DND-41 (cell line): ENCODE data around the gene RAB6B.
"Not testable (repeated sequence)": the region's sequence is repeated elsewhere in the genome, so short reads cannot be mapped to it uniquely, and the experiment has no call there.

Experiments
- ATAC-seq: fragments of 200-7000 bp; cut with Tn5 transposase; 3 replicates; pipeline ENCODE4 v1.9.1; 2021; ENCODE audit warnings: low read depth; ENCODE audit not compliant: insufficient read depth
- DNase-seq: peaks from one replicate; pipeline ENCODE4 v3.0.0-alpha.2; 2020
- H2AFZ ChIP-seq: 2 replicates; pipeline ENCODE4 v1.6.0; 2012; ENCODE audit warnings: low read depth, low read length
- H3K27ac ChIP-seq: 2 replicates; pipeline ENCODE4 v1.5.1; 2012; ENCODE audit warnings: low read length, inconsistent platforms
- H3K27me3 ChIP-seq: fragments of 200-600 bp; sonication (generic); 2 replicates; pipeline ENCODE4 v1.6.0; 2012; ENCODE audit warnings: low read length, mild to moderate bottlenecking, inconsistent platforms; ENCODE audit not compliant: insufficient read depth, poor library complexity
- H3K36me3 ChIP-seq: 2 replicates; pipeline ENCODE4 v1.5.1; 2012; ENCODE audit warnings: low read length, inconsistent platforms; ENCODE audit not compliant: insufficient read depth
- H3K4me1 ChIP-seq: 2 replicates; pipeline ENCODE4 v1.5.1; 2012; ENCODE audit warnings: mild to moderate bottlenecking, low read length; ENCODE audit not compliant: insufficient read depth
- H3K4me2 ChIP-seq: 2 replicates; pipeline ENCODE4 v1.6.0; 2012; ENCODE audit warnings: mild to moderate bottlenecking, moderate library complexity, low read length, inconsistent platforms; ENCODE audit not compliant: insufficient read depth
- H3K4me3 ChIP-seq, 2 experiments: fragments of 200-600 bp in 1 of 2; shearing (Covaris generic) in 1 of 2; 2 replicates each; pipeline ENCODE4 v1.5.1; 2012 to 2016; ENCODE audit warnings: inconsistent platforms in 2 of 2, low read length in 2 of 2, mild to moderate bottlenecking in 2 of 2, low read depth in 1 of 2, moderate library complexity in 1 of 2
- H3K79me2 ChIP-seq: 2 replicates; pipeline ENCODE4 v1.6.0; 2012; ENCODE audit warnings: low read length, inconsistent platforms; ENCODE audit not compliant: insufficient read depth
- H3K9ac ChIP-seq: 2 replicates; pipeline ENCODE4 v1.6.0; 2012; ENCODE audit warnings: low read depth, mild to moderate bottlenecking, inconsistent platforms, low read length, moderate library complexity
- H3K9me3 ChIP-seq: 2 replicates; pipeline ENCODE4 v1.5.1; 2012; ENCODE audit warnings: low read length, moderate library complexity, mild to moderate bottlenecking, inconsistent platforms; ENCODE audit not compliant: insufficient read depth, severe bottlenecking
- H4K20me1 ChIP-seq: 2 replicates; pipeline ENCODE4 v1.6.0; 2012; ENCODE audit warnings: low read length; ENCODE audit not compliant: insufficient read depth
- CTCF ChIP-seq: IDR thresholded peaks from 2 replicates; pipeline ENCODE4 v1.5.1; 2012; ENCODE audit warnings: borderline replicate concordance, low read length, moderate library complexity, mild to moderate bottlenecking; ENCODE audit not compliant: poor library complexity, severe bottlenecking; ENCODE audit errors: extremely low read depth
- EZH2 ChIP-seq: IDR thresholded peaks from 3 replicates; pipeline ENCODE4 v1.6.1; 2012; ENCODE audit warnings: borderline replicate concordance, low read depth, mild to moderate bottlenecking, moderate library complexity, low read length, inconsistent platforms; ENCODE audit not compliant: severe bottlenecking

Gene RAB6B

GRCh38 chr3:133783762-133784161, 111.9 kb downstream of the RAB6B start:
- no peaks in the 10 kb centered on the region for H3K4me1 ChIP-seq
- no peak for DNase-seq
- H3K27me3 ChIP-seq, result no peaks in the 10 kb centered on the region
- H3K27ac ChIP-seq, result no peak overlapping the region
- H3K4me3 ChIP-seq, result no peak overlapping the region
- no peaks in the 10 kb centered on the region for H3K36me3 ChIP-seq
- no peaks in the 10 kb centered on the region for H4K20me1 ChIP-seq
- H3K4me2 ChIP-seq, result no peak overlapping the region
- no peak for TF ChIP-seq CTCF
- no peak for TF ChIP-seq EZH2
- ATAC-seq, result no peak
- H2AFZ ChIP-seq, result no peak overlapping the region
- no peaks in the 10 kb centered on the region for H3K79me2 ChIP-seq
- no peak overlapping the region for H3K9ac ChIP-seq
- no peaks in the 10 kb centered on the region for H3K9me3 ChIP-seq

- no peak for TF ChIP-seq CTCF
- no peak for TF ChIP-seq EZH2
- ATAC-seq, result no peak
Observed at GRCh38 chr3:133782454-133782853, 113.2 kb downstream of the RAB6B start.

GRCh38 chr3:133781570-133781969, 114.1 kb downstream of the RAB6B start:
- H3K9ac ChIP-seq, result no peak overlapping the region
- no peak for TF ChIP-seq CTCF
- TF ChIP-seq EZH2, result no peak
- no peaks in the 10 kb centered on the region for H3K4me1 ChIP-seq
- H3K36me3 ChIP-seq, result no peaks in the 10 kb centered on the region
- H3K79me2 ChIP-seq, result no peaks in the 10 kb centered on the region
- no peak overlapping the region for H2AFZ ChIP-seq
- H3K27ac ChIP-seq, result no peak overlapping the region
- H3K9me3 ChIP-seq, result no peaks in the 10 kb centered on the region
- no peak overlapping the region for H3K4me3 ChIP-seq
- no peak for DNase-seq
- H4K20me1 ChIP-seq, result no peaks in the 10 kb centered on the region
- H3K4me2 ChIP-seq, result no peak overlapping the region
- ATAC-seq, result no peak
- peaks cover 4% of the 10 kb centered on the region for H3K27me3 ChIP-seq

More at GRCh38 chr3:133782454-133782853, 113.2 kb downstream of the RAB6B start:
- H3K27me3 ChIP-seq, result peaks cover 4% of the 10 kb centered on the region
- H3K36me3 ChIP-seq, result no peaks in the 10 kb centered on the region
- H4K20me1 ChIP-seq, result no peaks in the 10 kb centered on the region
- DNase-seq, result no peak
- H3K4me3 ChIP-seq, result no peak overlapping the region
- no peak overlapping the region for H3K9ac ChIP-seq
- no peak overlapping the region for H2AFZ ChIP-seq
- H3K4me2 ChIP-seq, result no peak overlapping the region
- no peaks in the 10 kb centered on the region for H3K9me3 ChIP-seq
- no peak overlapping the region for H3K27ac ChIP-seq
- H3K4me1 ChIP-seq, result no peaks in the 10 kb centered on the region
- no peaks in the 10 kb centered on the region for H3K79me2 ChIP-seq

- not testable (repeated sequence) for DNase-seq, H2AFZ ChIP-seq, H3K27ac ChIP-seq, H3K27me3 ChIP-seq, H3K36me3 ChIP-seq, H3K9me3 ChIP-seq, H3K9ac ChIP-seq, H4K20me1 ChIP-seq, H3K4me3 ChIP-seq, ATAC-seq, H3K4me1 ChIP-seq, H3K4me2 ChIP-seq, H3K79me2 ChIP-seq
Observed at GRCh38 chr3:133780756-133781155, 114.9 kb downstream of the RAB6B start.
